HepG2 (cell line): Measurements from ENCODE around the gene DPY19L1. TPM values are rescaled to one million over a fixed set of nuclear protein-coding genes. Genes with fewer than 3 reads are reported as not detected.
A peak's percentile ranks its signal among the peaks of the same experiment; 100 is the strongest.

Experiments used
- ATAC-seq: fragments of 200-7000 bp; cut with Tn5 transposase; 3 replicates; pipeline ENCODE4 v1.9.1; 2020; ENCODE audit warnings: mild to moderate bottlenecking, moderate library complexity
- Bru-seq: library from RNA; stranded (reverse); fragments of 400-500 nt; gene quantifications from one replicate; lab custom pipeline; 2021; lab: Mats Ljungman, UMichigan
- BruChase-seq, 2 experiments: library from RNA; stranded (reverse); fragments of 400-500 nt; gene quantifications; one replicate each; lab custom pipeline; 2021; lab: Mats Ljungman, UMichigan
- BruUV-seq: library from RNA; stranded (reverse); fragments of 400-500 nt; replicated peaks from 2 replicates; lab custom pipeline; 2021; lab: Mats Ljungman, UMichigan
- CTCF ChIA-PET: fragments of 300-600 bp; formaldehyde crosslinking; extraction: SDS; loops from one replicate; lab custom pipeline; 2021; ENCODE audit warnings: low total read pairs, inconsistent platforms, low intra/inter-chr PET ratio; lab: Yijun Ruan, JAX
- POLR2A ChIA-PET: fragments of 350-600 bp; sonication (Branson Sonifier 250); formaldehyde crosslinking; loops from one replicate; lab custom pipeline; 2020; ENCODE audit warnings: antibody characterized with exemption, inconsistent platforms; lab: Yijun Ruan, JAX
- DNase-seq: peaks from one replicate; pipeline ENCODE4 v3.0.0-alpha.2; 2015; ENCODE audit warnings: low spot score
- FAIRE-seq: peaks from 3 replicates; lab custom pipeline; 2011; peaks lifted over from hg19 to GRCh38; lab: Jason Lieb, UNC
- H2AFZ ChIP-seq: one replicate; pipeline ENCODE4 v1.6.1; 2011; ENCODE audit warnings: low read length, inconsistent platforms
- H3K27ac ChIP-seq: fragments of 300-600 bp; 3 replicates; pipeline ENCODE4 v1.8.0; 2011; ENCODE audit warnings: mixed run types, mild to moderate bottlenecking, mixed read lengths, low read length, inconsistent platforms; ENCODE audit not compliant: insufficient read depth; ENCODE audit errors: extremely low read length
- H3K27me3 ChIP-seq, 2 experiments: fragments of 200-600 bp in 1 of 2; 2 replicates in 1 of 2; 3 replicates in 1 of 2; pipeline versions ENCODE4 v1.6.0 to v1.8.0; 2011; ENCODE audit warnings: low read length in 2 of 2, mild to moderate bottlenecking in 2 of 2, moderate library complexity in 2 of 2, inconsistent platforms in 1 of 2; ENCODE audit not compliant: insufficient read depth in 2 of 2, control insufficient read depth in 1 of 2
- H3K36me3 ChIP-seq, 2 experiments: fragments of 200-600 bp in 1 of 2; replicated peaks in 1 of 2; 2 replicates in 1 of 2; 3 replicates in 1 of 2; pipeline versions ENCODE4 v1.5.1 to v1.8.0; 2011; ENCODE audit warnings: low read length in 2 of 2, inconsistent platforms in 1 of 2; ENCODE audit not compliant: insufficient read depth in 2 of 2, control insufficient read depth in 1 of 2
- H3K4me1 ChIP-seq: 2 replicates; pipeline ENCODE4 v1.5.1; 2012; ENCODE audit warnings: low read length, inconsistent platforms; ENCODE audit not compliant: insufficient read depth
- H3K4me2 ChIP-seq: 2 replicates; pipeline ENCODE4 v1.6.0; 2011; ENCODE audit warnings: low read depth, low read length, inconsistent platforms
- H3K4me3 ChIP-seq, 3 experiments: fragments of 200-600 bp in 1 of 3; sonication (generic), shearing (Covaris generic) in 1 of 3; replicated peaks in 1 of 3; 2 replicates each; pipeline ENCODE4 v1.5.1; 2011 to 2016; ENCODE audit warnings: low read length in 3 of 3, inconsistent platforms in 2 of 3, low read depth in 2 of 3, mild to moderate bottlenecking in 2 of 3, control low read depth in 1 of 3, mixed read lengths in 1 of 3; ENCODE audit not compliant: insufficient read depth in 1 of 3
- H3K79me2 ChIP-seq: one replicate; pipeline ENCODE4 v1.6.1; 2011; ENCODE audit warnings: low read length, inconsistent platforms; ENCODE audit not compliant: insufficient read depth
- H3K9ac ChIP-seq: 2 replicates; pipeline ENCODE4 v1.6.0; 2011; ENCODE audit warnings: mild to moderate bottlenecking, low read depth, low read length, inconsistent platforms; ENCODE audit not compliant: insufficient read depth
- H3K9me3 ChIP-seq: 2 replicates; pipeline ENCODE4 v1.5.1; 2012; ENCODE audit warnings: mild to moderate bottlenecking, low read length
- H4K20me1 ChIP-seq: 2 replicates; pipeline ENCODE4 v1.6.0; 2011; ENCODE audit warnings: inconsistent platforms, mild to moderate bottlenecking, low read length, moderate library complexity; ENCODE audit not compliant: insufficient read depth
- ETV5 ChIP-seq: IDR thresholded peaks from 2 replicates; pipeline ENCODE4 v1.6.1; 2018; ENCODE audit warnings: missing biosample characterization, missing genetic modification reagents, inconsistent platforms, borderline replicate concordance
- GATAD1 ChIP-seq: IDR thresholded peaks from 2 replicates; pipeline ENCODE4 v1.6.1; 2016; ENCODE audit warnings: missing genetic modification reagents, missing compliant biosample characterization
- HES4 ChIP-seq: sonication (generic); formaldehyde crosslinking; IDR thresholded peaks from 2 replicates; pipeline ENCODE4 v1.9.0; 2021; ENCODE audit warnings: mild to moderate bottlenecking, missing genetic modification reagents, borderline replicate concordance
- PHF8 ChIP-seq: sonication (generic); formaldehyde crosslinking; IDR thresholded peaks from 2 replicates; pipeline ENCODE4 v1.5.0; 2020; ENCODE audit warnings: missing genetic modification reagents
- POLR2A ChIP-seq, 2 experiments: IDR thresholded peaks; 2 replicates each; pipeline ENCODE4 v1.6.1; 2011; ENCODE audit warnings: low read depth in 2 of 2, low read length in 2 of 2, mild to moderate bottlenecking in 1 of 2, moderate library complexity in 1 of 2; ENCODE audit not compliant: insufficient read depth in 1 of 2
- SIN3A ChIP-seq: IDR thresholded peaks from 2 replicates; pipeline ENCODE4 v1.6.1; 2011; ENCODE audit warnings: low read depth, mild to moderate bottlenecking, control low read depth, low read length, borderline replicate concordance
- THYN1 ChIP-seq: sonication (generic); formaldehyde crosslinking; IDR thresholded peaks from 2 replicates; pipeline ENCODE4 v1.8.1; 2023; ENCODE audit warnings: low read depth, mild to moderate bottlenecking, moderate library complexity, missing genetic modification reagents, borderline replicate concordance
- ZFP82 ChIP-seq: sonication (generic); formaldehyde crosslinking; IDR thresholded peaks from 2 replicates; pipeline ENCODE4 v1.5.1; 2020; ENCODE audit warnings: mild to moderate bottlenecking, missing genetic modification reagents, borderline replicate concordance
- ZFY ChIP-seq: sonication (generic); formaldehyde crosslinking; IDR thresholded peaks from 2 replicates; pipeline ENCODE4 v1.4.0; 2020; ENCODE audit warnings: missing genetic modification reagents
- ZSCAN25 ChIP-seq: sonication (generic); formaldehyde crosslinking; IDR thresholded peaks from 2 replicates; pipeline ENCODE4 v1.8.0; 2022; ENCODE audit warnings: mild to moderate bottlenecking, missing genetic modification reagents
- ZZZ3 ChIP-seq: sonication (generic); formaldehyde crosslinking; IDR thresholded peaks from 2 replicates; pipeline ENCODE4 v1.4.0; 2020; ENCODE audit warnings: missing genetic modification reagents, mild to moderate bottlenecking, borderline replicate concordance
- WGBS: methylation state at CpG from one replicate; pipeline ENCODE4 v1.1.6; 2017; ENCODE audit warnings: low lambda C conversion rate; 5-methylcytosine and 5-hydroxymethylcytosine counted together
- in situ Hi-C: cut with HindIII; loops from 2 replicates; pipeline ENCODE4 v1.10.0; 2017; ENCODE audit warnings: low pct_unique_long_range_greater_than_20kb; ENCODE audit not compliant: extremely low pct_ligation_motif_present
- intact Hi-C: fragments of 100-400 bp; cut with micrococcal nuclease; formaldehyde crosslinking; loops from one replicate; pipeline ENCODE4 v1.10.0; 2022; ENCODE audit not compliant: unreplicated experiment
- long read RNA-seq, 2 experiments: library from RNA in 1 of 2; library from polyadenylated mRNA in 1 of 2; stranded (forward) in 1 of 2; unstranded in 1 of 2; transcript quantifications; one replicate each; pipeline ENCODE4 v2.0.0, GENCODE V29; 2019 to 2022
- polyA minus RNA-seq, 3 experiments: library from RNA; depleted of rRNA, polyadenylated mRNA; stranded (reverse); fragments of >200 nt; gene quantifications; 2 replicates each; pipeline ENCODE4 v1.2.3, GENCODE V29; 2011; ENCODE audit warnings: low replicate concordance in 1 of 3
- polyA plus RNA-seq, 8 experiments: library from polyadenylated mRNA; depleted of rRNA in 3 of 8; stranded (reverse) in 7 of 8; unstranded in 1 of 8; fragments of >200 nt; fragmentation: Illumina TruSeq in 4 of 8; extraction: Trizol in 4 of 8; gene quantifications; 2 replicates each; pipeline versions ENCODE4 v1.2.1 to v1.2.3, GENCODE V29; 2011 to 2016; ENCODE audit warnings: low read depth in 4 of 8, missing spikeins in 1 of 8, mixed read lengths in 1 of 8; ENCODE audit not compliant: insufficient read depth in 1 of 8
- total RNA-seq, 5 experiments: library from RNA; depleted of rRNA; stranded (reverse); fragments of >200 nt; fragmentation: Illumina TruSeq; extraction: Trizol; gene quantifications; 2 replicates each; pipeline ENCODE4 v1.2.3, GENCODE V29; 2016; ENCODE audit warnings: low read depth in 1 of 5
- TF ChIP-seq, protein P1 (sequence below): sonication (generic); formaldehyde crosslinking; IDR thresholded peaks from 2 replicates; pipeline ENCODE4 v1.5.0; 2020; ENCODE audit warnings: mild to moderate bottlenecking, missing genetic modification reagents, borderline replicate concordance

The DPY19L1 gene
- total RNA-seq (2016; rRNA removed; fragmentation: Illumina TruSeq; extraction: Trizol) (18.9 and 32.6 TPM in 2 replicates), polyA plus RNA-seq (2011; rRNA removed) (14.2 and 18.9 TPM in 2 replicates), polyA minus RNA-seq (2011; rRNA and poly(A)+ RNA removed; ENCODE audit: low replicate concordance) (14.2 and 17.4 TPM in 2 replicates), Bru-seq, nascent RNA (percentile 72 among the genes with signal in this experiment), BruChase-seq, experiment 1, labeled RNA remaining after a 6-hour chase (percentile 67 among the genes with signal in this experiment), BruChase-seq, experiment 2, labeled RNA remaining after a 2-hour chase (percentile 70 among the genes with signal in this experiment)
- 53.2 and 63.8 TPM in 2 replicates for total RNA-seq (2016; cell fraction: cytosol; rRNA removed; fragmentation: Illumina TruSeq; extraction: Trizol; ENCODE audit: low read depth)
- 20.5 and 29.7 TPM in 2 replicates for total RNA-seq (2016; cell fraction: insoluble cytoplasmic fraction; rRNA removed; fragmentation: Illumina TruSeq; extraction: Trizol)
- 16.9 and 20.0 TPM in 2 replicates for total RNA-seq (2016; cell fraction: membrane; rRNA removed; fragmentation: Illumina TruSeq; extraction: Trizol)
- total RNA-seq (2016; cell fraction: nucleus; rRNA removed; fragmentation: Illumina TruSeq; extraction: Trizol), result 31.8 and 33.6 TPM in 2 replicates
- polyA plus RNA-seq (2011; cell fraction: cytosol; rRNA removed), result 8.9 and 13.0 TPM in 2 replicates
- polyA plus RNA-seq (2011; cell fraction: nucleus; rRNA removed), result 8.1 and 13.3 TPM in 2 replicates
- polyA plus RNA-seq (2012), result 11.9 and 12.0 TPM in 2 replicates
- polyA plus RNA-seq (2016; cell fraction: cytosol; fragmentation: Illumina TruSeq; extraction: Trizol; ENCODE audit: low read depth), result 4.2 and 5.0 TPM in 2 replicates
- polyA plus RNA-seq (2016; cell fraction: insoluble cytoplasmic fraction; fragmentation: Illumina TruSeq; extraction: Trizol; ENCODE audit: low read depth), result 10.5 and 11.3 TPM in 2 replicates
- polyA plus RNA-seq (2016; cell fraction: membrane; fragmentation: Illumina TruSeq; extraction: Trizol; ENCODE audit: low read depth), result 3.9 and 6.2 TPM in 2 replicates
- polyA plus RNA-seq (2016; cell fraction: nucleus; fragmentation: Illumina TruSeq; extraction: Trizol; ENCODE audit: insufficient read depth, low read depth), result 22.5 and 22.9 TPM in 2 replicates
- 20.0 and 20.6 TPM in 2 replicates for polyA minus RNA-seq (2011; cell fraction: cytosol; rRNA and poly(A)+ RNA removed)
- polyA minus RNA-seq (2011; cell fraction: nucleus; rRNA and poly(A)+ RNA removed), result 30.1 and 32.6 TPM in 2 replicates
- long read RNA-seq, experiment 1, result 0 reads
- long read RNA-seq, experiment 2, partial matches to known transcripts, result 3 of 31 reads
- long read RNA-seq, experiment 2, other reads (novel, unspliced or antisense), result 28 of 31 reads

DNA sequence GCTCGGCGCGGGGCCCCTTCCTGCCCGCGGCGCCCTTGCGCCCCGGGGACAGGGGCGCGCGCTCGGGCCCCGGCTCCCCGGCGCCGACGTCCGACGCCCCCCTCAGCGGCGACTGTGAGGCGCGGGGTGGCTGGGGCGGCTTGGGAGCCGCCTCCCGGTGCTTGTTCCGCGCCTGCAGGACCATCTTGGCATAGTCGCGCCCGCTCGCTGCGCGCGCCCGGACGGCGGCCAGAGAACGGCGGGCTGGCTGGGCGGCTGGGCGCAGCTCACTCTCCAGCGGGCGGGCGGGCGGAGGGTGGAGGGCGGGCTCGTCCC, at the start of gene DPY19L1:
DPY19L1 (minus strand) TSS at position 275 of the 315 bp plus-strand sequence; CDS start at position 184, 91 bp downstream.
- FAIRE-seq, result no peak
- ATAC-seq, result peak; percentile 86
- peaks cover 40% of the 10 kb centered on the region for H3K79me2 ChIP-seq
- no peak for DNase-seq
- H3K9me3 ChIP-seq, result no peaks in the 10 kb centered on the region
- in situ Hi-C loops (loop anchor here (5.0 kb wide), 1 partner anchor 215 kb away; no protein-coding TSS in a partner anchor), intact Hi-C loops (loop anchor here (2.0 to 10.0 kb wide), 2 partner anchors 278 to 362 kb away; no protein-coding TSS in a partner anchor)
- POLR2A ChIA-PET, result interaction anchor here (1.6 kb wide), 1 partner anchor 279 kb away, joined by 4 read pairs; no protein-coding TSS in a partner anchor
- no peaks in the 10 kb centered on the region for H3K36me3 ChIP-seq
- no CpG with 5 or more reads among the region's 48 CpGs for WGBS
- peak within 1 kb of the TSS; percentile 75 for H3K27ac ChIP-seq
- CTCF ChIA-PET, result no interaction called here
- peak within 1 kb of the TSS; percentile 85 for H3K4me2 ChIP-seq
- no peaks in the 10 kb centered on the region; the same call in 1 of the 2 replicates for H4K20me1 ChIP-seq
- peak within 1 kb of the TSS; percentile 66 for H3K9ac ChIP-seq
- H3K4me3 ChIP-seq, result peak within 1 kb of the TSS; percentile 79 to 84 (median 82)
- BruUV-seq, result no TSS peak
- H2AFZ ChIP-seq, result peak within 1 kb of the TSS; percentile 73
- peaks cover 0 to 4% of the 10 kb centered on the region in 2 experiments; a peak in 1 of 5 replicates for H3K27me3 ChIP-seq
- H3K4me1 ChIP-seq, result peaks cover 46% of the 10 kb centered on the region
- no peak for TF ChIP-seq ZFP82
- peak; percentile 60; the same call in 1 of the 2 replicates for TF ChIP-seq PHF8
- TF ChIP-seq ZZZ3 (CRISPR knock-in tag), result no peak
- TF ChIP-seq, protein P1, sequence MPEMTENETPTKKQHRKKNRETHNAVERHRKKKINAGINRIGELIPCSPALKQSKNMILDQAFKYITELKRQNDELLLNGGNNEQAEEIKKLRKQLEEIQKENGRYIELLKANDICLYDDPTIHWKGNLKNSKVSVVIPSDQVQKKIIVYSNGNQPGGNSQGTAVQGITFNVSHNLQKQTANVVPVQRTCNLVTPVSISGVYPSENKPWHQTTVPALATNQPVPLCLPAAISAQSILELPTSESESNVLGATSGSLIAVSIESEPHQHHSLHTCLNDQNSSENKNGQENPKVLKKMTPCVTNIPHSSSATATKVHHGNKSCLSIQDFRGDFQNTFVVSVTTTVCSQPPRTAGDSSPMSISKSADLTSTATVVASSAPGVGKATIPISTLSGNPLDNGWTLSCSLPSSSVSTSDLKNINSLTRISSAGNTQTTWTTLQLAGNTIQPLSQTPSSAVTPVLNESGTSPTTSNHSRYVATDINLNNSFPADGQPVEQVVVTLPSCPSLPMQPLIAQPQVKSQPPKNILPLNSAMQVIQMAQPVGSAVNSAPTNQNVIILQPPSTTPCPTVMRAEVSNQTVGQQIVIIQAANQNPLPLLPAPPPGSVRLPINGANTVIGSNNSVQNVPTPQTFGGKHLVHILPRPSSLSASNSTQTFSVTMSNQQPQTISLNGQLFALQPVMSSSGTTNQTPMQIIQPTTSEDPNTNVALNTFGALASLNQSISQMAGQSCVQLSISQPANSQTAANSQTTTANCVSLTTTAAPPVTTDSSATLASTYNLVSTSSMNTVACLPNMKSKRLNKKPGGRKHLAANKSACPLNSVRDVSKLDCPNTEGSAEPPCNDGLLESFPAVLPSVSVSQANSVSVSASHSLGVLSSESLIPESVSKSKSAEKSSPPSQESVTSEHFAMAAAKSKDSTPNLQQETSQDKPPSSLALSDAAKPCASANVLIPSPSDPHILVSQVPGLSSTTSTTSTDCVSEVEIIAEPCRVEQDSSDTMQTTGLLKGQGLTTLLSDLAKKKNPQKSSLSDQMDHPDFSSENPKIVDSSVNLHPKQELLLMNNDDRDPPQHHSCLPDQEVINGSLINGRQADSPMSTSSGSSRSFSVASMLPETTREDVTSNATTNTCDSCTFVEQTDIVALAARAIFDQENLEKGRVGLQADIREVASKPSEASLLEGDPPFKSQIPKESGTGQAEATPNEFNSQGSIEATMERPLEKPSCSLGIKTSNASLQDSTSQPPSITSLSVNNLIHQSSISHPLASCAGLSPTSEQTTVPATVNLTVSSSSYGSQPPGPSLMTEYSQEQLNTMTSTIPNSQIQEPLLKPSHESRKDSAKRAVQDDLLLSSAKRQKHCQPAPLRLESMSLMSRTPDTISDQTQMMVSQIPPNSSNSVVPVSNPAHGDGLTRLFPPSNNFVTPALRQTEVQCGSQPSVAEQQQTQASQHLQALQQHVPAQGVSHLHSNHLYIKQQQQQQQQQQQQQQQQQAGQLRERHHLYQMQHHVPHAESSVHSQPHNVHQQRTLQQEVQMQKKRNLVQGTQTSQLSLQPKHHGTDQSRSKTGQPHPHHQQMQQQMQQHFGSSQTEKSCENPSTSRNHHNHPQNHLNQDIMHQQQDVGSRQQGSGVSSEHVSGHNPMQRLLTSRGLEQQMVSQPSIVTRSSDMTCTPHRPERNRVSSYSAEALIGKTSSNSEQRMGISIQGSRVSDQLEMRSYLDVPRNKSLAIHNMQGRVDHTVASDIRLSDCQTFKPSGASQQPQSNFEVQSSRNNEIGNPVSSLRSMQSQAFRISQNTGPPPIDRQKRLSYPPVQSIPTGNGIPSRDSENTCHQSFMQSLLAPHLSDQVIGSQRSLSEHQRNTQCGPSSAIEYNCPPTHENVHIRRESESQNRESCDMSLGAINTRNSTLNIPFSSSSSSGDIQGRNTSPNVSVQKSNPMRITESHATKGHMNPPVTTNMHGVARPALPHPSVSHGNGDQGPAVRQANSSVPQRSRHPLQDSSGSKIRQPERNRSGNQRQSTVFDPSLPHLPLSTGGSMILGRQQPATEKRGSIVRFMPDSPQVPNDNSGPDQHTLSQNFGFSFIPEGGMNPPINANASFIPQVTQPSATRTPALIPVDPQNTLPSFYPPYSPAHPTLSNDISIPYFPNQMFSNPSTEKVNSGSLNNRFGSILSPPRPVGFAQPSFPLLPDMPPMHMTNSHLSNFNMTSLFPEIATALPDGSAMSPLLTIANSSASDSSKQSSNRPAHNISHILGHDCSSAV (CRISPR knock-in tag), result no peak
- 0 out of 2 replicates have a peak, but pooled peaks have one; percentile 2 for TF ChIP-seq ZSCAN25 (CRISPR knock-in tag)
- peak; percentile 43; the same call in 1 of the 2 replicates for TF ChIP-seq ZFY (CRISPR knock-in tag)
- no peak for TF ChIP-seq HES4 (CRISPR knock-in tag)
- TF ChIP-seq SIN3A, result no peak
- TF ChIP-seq GATAD1 (CRISPR knock-in tag), result no peak
- no peak for TF ChIP-seq ETV5 (CRISPR knock-in tag)
- TF ChIP-seq POLR2A (IDR thresholded peaks at IDR 0.05; ENCODE audit: insufficient read depth in 1 of 2, low read depth in 2 of 2, low read length in 2 of 2), result peak in 1 of 2 experiments; percentile 46; a peak in 1 of 4 replicates
- TF ChIP-seq THYN1, result no peak
